Spleen (tissue), 11 donors: ENCODE results near the gene PDZD2. TPM values are rescaled to one million over a fixed set of nuclear protein-coding genes. Genes with fewer than 3 reads are reported as not detected.
A peak's percentile ranks its signal among the peaks of the same experiment; 100 is the strongest.
"Not testable (repeated sequence)": the region's sequence is repeated elsewhere in the genome, so short reads cannot be mapped to it uniquely, and the experiment has no call there.

Experiments
- DNase-seq: peaks from one replicate; pipeline ENCODE4 v3.0.0-alpha.2; 2020
- H3K27ac ChIP-seq, 8 donors: fragments of 200-600 bp; sonication (generic) in 7 of 8; 1 replicate in 4 of 8; 2 replicates in 4 of 8; pipeline versions ENCODE4 v1.5.0 to v1.8.0; 2016 to 2021; ENCODE audit warnings: inconsistent platforms in 4 of 8, mild to moderate bottlenecking in 4 of 8, moderate library complexity in 1 of 8
- H3K27me3 ChIP-seq, 7 donors: fragments of 200-600 bp; sonication (generic) in 6 of 7; replicated peaks in 1 of 7; 1 replicate in 4 of 7; 2 replicates in 3 of 7; pipeline versions ENCODE4 v1.5.0 to v1.8.0; 2016 to 2021; ENCODE audit warnings: inconsistent platforms in 3 of 7, mild to moderate bottlenecking in 1 of 7
- H3K36me3 ChIP-seq, 6 donors: fragments of 200-600 bp; sonication (generic) in 5 of 6; 1 replicate in 4 of 6; 2 replicates in 2 of 6; pipeline versions ENCODE4 v1.5.0 to v1.8.0; 2016 to 2021; ENCODE audit warnings: inconsistent platforms in 2 of 6
- H3K4me1 ChIP-seq, 6 donors: fragments of 200-600 bp; sonication (generic) in 5 of 6; 1 replicate in 3 of 6; 2 replicates in 3 of 6; pipeline versions ENCODE4 v1.5.0 to v1.8.0; 2016 to 2021; ENCODE audit warnings: inconsistent platforms in 3 of 6
- H3K4me3 ChIP-seq, 8 donors: fragments of 200-600 bp; sonication (generic) in 7 of 8; 1 replicate in 4 of 8; 2 replicates in 4 of 8; pipeline versions ENCODE4 v1.5.0 to v1.8.0; 2016 to 2021; ENCODE audit warnings: inconsistent platforms in 4 of 8, mild to moderate bottlenecking in 4 of 8, moderate library complexity in 2 of 8
- H3K9me3 ChIP-seq, 8 donors: fragments of 200-600 bp; sonication (generic) in 7 of 8; 1 replicate in 4 of 8; 2 replicates in 4 of 8; pipeline versions ENCODE4 v1.5.0 to v1.8.0; 2016 to 2021; ENCODE audit warnings: inconsistent platforms in 4 of 8
- POLR2A ChIP-seq, 3 donors: fragments of 450-650 bp; IDR thresholded peaks; one replicate each; pipeline ENCODE4 v1.5.1; 2017; ENCODE audit warnings: antibody characterized with exemption in 3 of 3, mild to moderate bottlenecking in 1 of 3
- POLR2AphosphoS5 ChIP-seq, 3 donors: sonication (generic); formaldehyde crosslinking; IDR thresholded peaks; one replicate each; pipeline ENCODE4 v1.5.1; 2017; ENCODE audit warnings: antibody characterized with exemption in 3 of 3
- WGBS, 5 donors: extraction: QIAGEN DNeasy Blood & Tissue Kit in 3 of 5; methylation state at CpG; one replicate each; pipeline versions ENCODE4 v1.1.5 to v1.1.7; 2013 to 2018; 5-methylcytosine and 5-hydroxymethylcytosine counted together
- intact Hi-C: fragments of 100-400 bp; cut with DNase I; formaldehyde crosslinking; loops from one replicate; pipeline ENCODE4 v1.15.0; 2023; ENCODE audit warnings: low total_unique reads
- polyA plus RNA-seq, 3 donors: library from polyadenylated mRNA; stranded (reverse); fragments of 200-250 nt; gene quantifications; one replicate each; pipeline ENCODE4 v1.2.1, GENCODE V29; 2013
- total RNA-seq, 7 donors: library from RNA; depleted of rRNA in 3 of 7; stranded (reverse); fragments of >200 nt in 3 of 7; fragmentation: NEBNext Ultra II Directional in 4 of 7; extraction: Animal tissue kit (Norgen Biotek cat#: 25700) in 4 of 7; gene quantifications; one replicate each; pipeline versions ENCODE4 v1.1.0 to v1.2.1, GENCODE V29; 2016 to 2021
- TF ChIP-seq, protein P1 (sequence below), 11 experiments: fragments of 200-600 bp in 7 of 11; fragments of 450-650 bp in 4 of 11; sonication (generic) in 4 of 11; IDR thresholded peaks in 8 of 11; conservative IDR thresholded peaks in 3 of 11; 1 replicate in 7 of 11; 2 replicates in 4 of 11; pipeline versions ENCODE4 v1.4.0 to v1.8.0; 2016 to 2021; ENCODE audit warnings: antibody characterized with exemption in 11 of 11, inconsistent platforms in 4 of 11, mild to moderate bottlenecking in 1 of 11
- donor health status: healthy with polysubstance abuse.
- donor health status: DM: no; HTN: no; CAD: no; lungs with moderate emphysema.
- donor health status: DM: no; HTN: no; CAD: no.
- donor health status: Bipolar disorder and iron deficiency.
- donor health status: healthy.
- donor health status: DM: no; HTN: no; CAD: no.
- donor health status: DM: yes; HTN: yes; CAD: no.

Gene PDZD2
- total and polyA plus RNA-seq, 10 donors: 0.09 to 4.7 (median 2.4) TPM

GRCh38 chr5:32004404-32004803 is 365.5 kb downstream of the PDZD2 start:
- H3K27ac ChIP-seq: no peak overlapping the region
- TF ChIP-seq POLR2AphosphoS5 (IDR thresholded peaks at IDR 0.05) (no peak), POLR2A (IDR thresholded peaks at IDR 0.05) (no peak)
- TF ChIP-seq, protein P1, sequence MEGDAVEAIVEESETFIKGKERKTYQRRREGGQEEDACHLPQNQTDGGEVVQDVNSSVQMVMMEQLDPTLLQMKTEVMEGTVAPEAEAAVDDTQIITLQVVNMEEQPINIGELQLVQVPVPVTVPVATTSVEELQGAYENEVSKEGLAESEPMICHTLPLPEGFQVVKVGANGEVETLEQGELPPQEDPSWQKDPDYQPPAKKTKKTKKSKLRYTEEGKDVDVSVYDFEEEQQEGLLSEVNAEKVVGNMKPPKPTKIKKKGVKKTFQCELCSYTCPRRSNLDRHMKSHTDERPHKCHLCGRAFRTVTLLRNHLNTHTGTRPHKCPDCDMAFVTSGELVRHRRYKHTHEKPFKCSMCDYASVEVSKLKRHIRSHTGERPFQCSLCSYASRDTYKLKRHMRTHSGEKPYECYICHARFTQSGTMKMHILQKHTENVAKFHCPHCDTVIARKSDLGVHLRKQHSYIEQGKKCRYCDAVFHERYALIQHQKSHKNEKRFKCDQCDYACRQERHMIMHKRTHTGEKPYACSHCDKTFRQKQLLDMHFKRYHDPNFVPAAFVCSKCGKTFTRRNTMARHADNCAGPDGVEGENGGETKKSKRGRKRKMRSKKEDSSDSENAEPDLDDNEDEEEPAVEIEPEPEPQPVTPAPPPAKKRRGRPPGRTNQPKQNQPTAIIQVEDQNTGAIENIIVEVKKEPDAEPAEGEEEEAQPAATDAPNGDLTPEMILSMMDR (IDR thresholded peaks at IDR 0.05 in 8 of 11, conservative IDR thresholded peaks at IDR 0.05 in 3 of 11): no peak
- H3K36me3 ChIP-seq: no peaks in the 10 kb centered on the region
- intact Hi-C loops: no loop called here
- WGBS, 5 donors: 72 to 84% (median 82%) methylated on average over 3 of the region's 3 CpGs
- no peaks in the 10 kb centered on the region for H3K27me3 ChIP-seq
- H3K4me1 ChIP-seq: no peaks in the 10 kb centered on the region
- no peaks in the 10 kb centered on the region for H3K9me3 ChIP-seq
- no peak overlapping the region for H3K4me3 ChIP-seq
- DNase-seq: peak; percentile 56

DNA sequence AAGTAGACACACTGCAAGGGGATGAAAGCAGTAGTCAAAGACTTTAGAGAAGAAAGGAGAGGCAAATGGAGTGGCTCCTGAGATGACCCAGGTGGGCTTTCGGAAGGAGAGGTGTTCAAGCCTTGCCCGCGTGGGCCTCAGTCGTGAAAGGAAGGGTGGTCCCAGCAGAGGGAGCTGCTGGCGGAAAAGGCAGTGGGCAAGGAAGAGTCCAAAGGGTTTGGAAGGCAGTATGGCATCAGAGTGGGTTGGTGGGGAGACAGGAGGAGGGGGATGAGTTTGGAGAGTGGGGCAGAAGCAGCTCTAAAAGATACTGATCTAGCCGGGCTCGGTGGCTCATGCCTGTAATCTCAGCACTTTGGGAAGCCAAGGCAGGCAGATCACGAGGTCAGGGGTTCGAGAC is 369.8 kb downstream of the PDZD2 start:
- no peak for TF ChIP-seq POLR2AphosphoS5 (IDR thresholded peaks at IDR 0.05)
- no peak for TF ChIP-seq POLR2A (IDR thresholded peaks at IDR 0.05)
- TF ChIP-seq, protein P1 (IDR thresholded peaks at IDR 0.05 in 8 of 11, conservative IDR thresholded peaks at IDR 0.05 in 3 of 11): no peak
- Histone ChIP-seq H3K36me3 (no peaks in the 10 kb centered on the region), H3K9me3 (no peaks in the 10 kb centered on the region), H3K27me3 (no peaks in the 10 kb centered on the region), H3K27ac (no peak overlapping the region), H3K4me1 (no peaks in the 10 kb centered on the region), H3K4me3 (no peak overlapping the region)
- no peak for DNase-seq
- intact Hi-C loops: no loop called here
- 86 to 95% (median 93%) methylated on average over 9 of the region's 9 CpGs for WGBS, 5 donors

GRCh38 chr5:32013658-32014057 is 374.7 kb downstream of the PDZD2 start:
- H3K4me1 ChIP-seq: peaks cover 0 to 12% (median 4%) of the 10 kb centered on the region in 6 donors
- no peaks in the 10 kb centered on the region for H3K36me3 ChIP-seq
- TF ChIP-seq POLR2AphosphoS5 (IDR thresholded peaks at IDR 0.05) (no peak), POLR2A (IDR thresholded peaks at IDR 0.05) (no peak)
- TF ChIP-seq, protein P1 (IDR thresholded peaks at IDR 0.05 in 8 of 11, conservative IDR thresholded peaks at IDR 0.05 in 3 of 11): no peak
- intact Hi-C loops: no loop called here
- no peak for DNase-seq
- no peak overlapping the region for H3K27ac ChIP-seq
- no peak overlapping the region for H3K4me3 ChIP-seq
- no peaks in the 10 kb centered on the region for H3K27me3 ChIP-seq
- WGBS, 5 donors: 68 to 74% (median 73%) methylated on average over 7 of the region's 7 CpGs
- no peaks in the 10 kb centered on the region for H3K9me3 ChIP-seq

DNA sequence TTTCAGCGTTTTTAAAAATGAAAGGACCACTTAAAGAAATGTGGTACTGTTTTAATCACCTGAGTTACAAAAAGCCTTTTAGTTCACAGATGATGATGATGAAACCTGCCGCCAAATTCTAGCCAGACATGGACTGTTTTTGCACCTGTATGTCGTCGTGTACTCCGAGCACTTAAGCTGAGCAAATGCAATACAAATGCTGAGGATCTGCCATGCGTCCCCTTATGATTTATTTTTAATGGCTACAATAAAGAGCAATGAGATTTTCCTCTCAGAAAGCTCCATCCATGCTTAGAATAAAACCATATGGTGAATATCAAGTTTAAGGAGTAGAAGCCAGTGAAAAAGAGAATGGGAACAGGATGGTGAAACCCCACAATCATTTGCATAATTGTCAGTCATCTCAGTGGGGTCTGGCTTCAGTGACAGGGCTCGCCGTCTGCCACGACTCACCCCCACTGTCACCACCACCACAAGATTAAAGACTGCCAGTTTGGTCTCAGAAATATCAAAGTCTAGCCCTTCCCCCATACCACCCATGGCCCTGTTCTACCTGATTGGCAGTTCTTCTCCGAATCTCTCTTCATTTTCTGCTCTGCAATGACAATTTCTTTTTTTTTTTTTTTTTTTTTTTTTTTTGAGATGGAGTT is 375.3 kb downstream of the PDZD2 start:
- no peak overlapping the region for H3K4me3 ChIP-seq
- H3K9me3 ChIP-seq: no peaks in the 10 kb centered on the region
- intact Hi-C loops: no loop called here
- H3K36me3 ChIP-seq: no peaks in the 10 kb centered on the region
- TF ChIP-seq POLR2AphosphoS5 (IDR thresholded peaks at IDR 0.05) (no peak), POLR2A (IDR thresholded peaks at IDR 0.05) (no peak)
- TF ChIP-seq, protein P1 (IDR thresholded peaks at IDR 0.05 in 8 of 11, conservative IDR thresholded peaks at IDR 0.05 in 3 of 11): no peak
- H3K27ac ChIP-seq: no peak overlapping the region
- no peaks in the 10 kb centered on the region for H3K27me3 ChIP-seq
- 62 to 76% (median 67%) methylated on average over 10 of the region's 10 CpGs for WGBS, 5 donors
- H3K4me1 ChIP-seq: peaks cover 0 to 13% (median 4%) of the 10 kb centered on the region in 6 donors
- no peak for DNase-seq

DNA sequence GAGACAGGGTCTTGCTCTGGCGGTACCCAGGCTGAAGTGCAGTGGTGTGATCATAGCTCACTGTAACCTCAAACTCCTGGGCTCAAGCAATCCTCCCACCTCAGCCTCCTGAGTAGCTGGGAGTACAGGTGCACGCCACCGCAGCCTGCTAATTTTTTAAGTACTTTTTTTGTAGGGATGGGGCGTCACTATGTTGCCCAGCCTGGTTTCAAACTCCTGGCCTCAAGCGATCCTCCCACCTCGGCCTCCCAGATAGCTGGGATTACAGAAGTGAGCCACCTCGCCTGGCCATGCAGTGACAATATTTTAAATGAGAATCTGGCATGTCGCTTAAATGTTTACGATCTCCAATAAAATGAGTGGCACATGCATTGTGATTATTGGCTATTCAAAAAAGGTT is 376.3 kb downstream of the PDZD2 start:
- H3K27me3 ChIP-seq, intact Hi-C loops, H3K27ac ChIP-seq: not testable (repeated sequence)

More for the DNA sequence above, 376.3 kb downstream of the PDZD2 start:
- H3K36me3 ChIP-seq, H3K9me3 ChIP-seq, DNase-seq, H3K4me3 ChIP-seq: not testable (repeated sequence)
- H3K4me1 ChIP-seq: peaks cover 0 to 18% (median 4%) of the 10 kb centered on the region in 6 donors
- 94 to 98% (median 97%) methylated on average over 9 of the region's 9 CpGs for WGBS, 5 donors
